AG08395 (cell line): ENCODE data around the gene PRKAB1.
A peak's percentile ranks its signal among the peaks of the same experiment; 100 is the strongest.

Experiments
- DNase-seq: peaks from one replicate; pipeline ENCODE4 v3.0.0; 2012; ENCODE audit warnings: mixed read lengths, low spot score

Gene PRKAB1

GRCh38 chr12:119664642-119665041 lies 3.3 kb upstream of the PRKAB1 start:
- DNase-seq: no peak

DNA sequence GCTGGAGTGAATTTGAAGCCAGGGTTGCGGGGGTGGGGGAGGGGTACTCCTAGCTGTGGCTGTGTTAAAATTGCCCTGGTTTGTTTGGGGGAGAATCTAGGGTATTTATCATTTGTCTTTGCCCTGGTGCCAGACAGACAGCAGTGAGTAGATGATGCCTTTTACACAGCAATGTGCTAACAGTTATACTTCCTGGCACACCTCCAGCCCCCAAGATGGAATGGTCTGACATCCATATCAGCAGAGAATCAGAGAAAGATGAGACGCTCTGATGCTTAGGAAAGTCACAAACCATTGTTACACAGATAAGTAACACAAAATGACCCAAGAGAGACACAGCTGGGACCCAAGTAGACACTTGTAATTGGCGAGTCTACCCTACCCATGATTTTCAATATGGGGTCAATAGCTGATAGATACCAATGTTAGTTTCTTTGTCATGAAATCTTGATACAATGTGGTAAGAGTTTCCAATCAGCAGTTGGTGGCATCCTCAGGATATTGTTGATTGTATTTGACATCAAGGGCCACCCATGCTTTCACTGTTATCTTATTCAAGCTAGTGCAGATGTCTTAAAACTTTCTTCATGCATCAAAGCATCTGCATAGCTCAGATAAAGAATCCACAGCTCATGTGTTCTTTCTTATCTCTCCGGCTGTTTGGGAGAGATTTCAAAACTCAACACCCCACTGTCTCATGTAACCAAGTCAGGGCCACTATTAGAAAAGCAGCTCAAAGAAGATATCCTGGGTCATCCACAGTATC lies 2.6 kb upstream of the PRKAB1 start:
- no peak for DNase-seq

DNA sequence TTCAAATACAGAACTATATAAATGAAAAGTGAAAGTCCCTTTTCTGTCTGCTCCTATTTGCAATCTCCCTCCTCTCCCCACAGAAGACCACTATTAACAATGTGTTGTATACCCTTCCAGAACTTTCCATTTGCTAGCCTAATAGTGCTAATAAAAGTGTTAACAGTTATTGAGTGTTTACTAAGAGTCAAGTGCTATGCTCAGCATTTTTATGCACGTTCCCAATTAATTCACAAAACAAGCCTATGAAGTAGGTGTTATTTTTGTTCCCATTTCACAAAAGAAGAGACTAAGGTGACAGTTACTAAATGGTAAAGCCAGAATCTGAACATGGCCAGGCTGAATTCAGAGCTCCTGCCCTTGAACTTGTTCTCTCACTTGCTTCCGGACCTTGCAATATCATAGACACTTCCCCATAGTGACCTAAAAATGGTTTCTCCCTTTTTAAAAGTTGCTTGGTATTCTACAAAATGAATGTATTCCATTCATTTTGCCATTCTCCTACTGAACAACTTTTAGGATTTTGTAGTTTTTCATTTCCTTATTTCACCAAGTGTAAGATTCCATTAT lies 1.6 kb upstream of the PRKAB1 start:
- DNase-seq: no peak

DNA sequence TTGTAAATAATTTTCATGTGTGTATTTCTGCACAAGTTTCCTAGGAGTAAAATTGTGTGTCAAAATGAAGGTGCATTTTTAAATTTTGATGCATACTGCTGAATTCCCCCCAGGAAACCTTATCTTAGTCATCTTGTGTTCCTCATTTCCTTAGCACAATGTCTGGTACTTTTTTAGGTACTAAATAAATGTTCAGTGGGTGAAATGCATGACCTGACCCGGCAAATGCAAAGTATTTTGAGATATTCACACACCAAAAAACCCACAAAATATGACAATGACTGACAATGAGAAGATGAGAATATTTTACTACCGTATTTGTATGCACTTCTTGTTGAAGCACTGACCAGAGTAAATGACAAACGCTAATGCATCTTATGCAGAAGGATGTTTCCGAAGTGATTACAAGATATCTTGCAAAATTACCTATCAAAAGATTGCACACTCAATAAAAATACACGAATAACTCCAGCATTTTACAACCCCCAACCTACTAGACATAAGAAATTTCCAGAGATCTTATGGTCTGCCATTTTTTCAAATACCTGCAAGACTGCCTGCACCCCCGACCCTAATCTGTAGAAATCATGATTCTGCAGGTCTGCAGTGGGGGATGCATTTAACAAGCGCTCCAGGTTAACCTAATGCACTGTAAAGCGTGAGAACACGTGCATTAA lies 895 bp upstream of the PRKAB1 start:
- DNase-seq: no peak

- no peak for DNase-seq
Measured at GRCh38 chr12:119668324-119668841, 450 bp downstream of the PRKAB1 start.

DNA sequence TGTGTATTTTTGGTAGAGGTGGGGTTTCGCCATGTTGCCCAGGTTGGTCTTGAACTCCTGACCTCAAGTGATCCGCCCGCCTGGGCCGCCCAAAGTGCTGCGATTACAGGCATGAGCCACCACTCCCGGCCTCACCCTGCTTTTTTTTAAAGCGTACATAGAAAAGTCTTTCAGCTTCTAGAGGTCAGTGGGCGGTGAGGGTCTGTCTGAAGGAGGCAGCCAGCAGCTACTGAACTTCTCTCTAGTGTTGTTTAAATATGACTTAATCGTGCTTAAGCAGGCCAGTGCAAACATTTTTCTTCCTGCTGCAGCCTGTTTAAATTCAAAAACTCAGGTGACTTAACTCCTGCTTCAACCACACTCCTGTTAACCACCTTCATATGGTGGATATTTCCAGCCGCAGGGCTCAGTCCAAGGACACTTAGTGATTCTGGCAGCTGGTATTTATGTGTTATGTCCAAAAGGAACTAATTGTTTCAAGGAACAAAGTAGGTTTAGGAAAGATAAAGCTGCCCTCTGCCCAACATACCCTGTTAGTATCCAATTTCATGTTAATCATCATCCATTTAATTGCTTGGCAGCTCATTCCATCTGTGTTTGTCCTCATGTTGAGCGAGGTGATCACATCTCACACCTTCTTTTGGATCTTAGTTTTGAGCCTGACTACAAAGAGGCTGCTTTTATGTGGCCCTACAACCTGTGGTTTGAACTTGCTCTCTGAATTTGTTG lies 2.0 kb downstream of the PRKAB1 start:
- DNase-seq: no peak

GRCh38 chr12:119671070-119671469 lies 3.1 kb downstream of the PRKAB1 start:
- DNase-seq: no peak

- DNase-seq: no peak
Measured at GRCh38 chr12:119672194-119672593, 4.3 kb downstream of the PRKAB1 start.

DNA sequence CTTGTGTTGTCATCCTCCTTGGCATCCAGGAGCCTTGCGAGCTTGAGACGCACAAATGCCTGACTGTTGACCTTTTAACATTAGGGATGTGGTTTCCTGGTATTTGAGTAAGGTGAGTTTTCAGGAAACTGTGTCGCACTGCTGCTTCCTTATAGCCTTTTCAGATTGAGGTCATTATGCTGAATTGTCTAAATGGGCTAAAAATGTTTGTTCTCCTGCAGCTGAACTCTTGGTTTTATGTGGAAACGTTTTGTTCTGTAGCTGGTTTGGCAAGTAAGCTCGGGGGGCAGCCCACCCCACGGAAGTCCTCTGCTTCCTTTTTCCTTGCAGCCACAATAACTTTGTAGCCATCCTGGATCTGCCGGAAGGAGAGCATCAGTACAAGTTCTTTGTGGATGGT lies 5.7 kb downstream of the PRKAB1 start:
- no peak for DNase-seq

DNA sequence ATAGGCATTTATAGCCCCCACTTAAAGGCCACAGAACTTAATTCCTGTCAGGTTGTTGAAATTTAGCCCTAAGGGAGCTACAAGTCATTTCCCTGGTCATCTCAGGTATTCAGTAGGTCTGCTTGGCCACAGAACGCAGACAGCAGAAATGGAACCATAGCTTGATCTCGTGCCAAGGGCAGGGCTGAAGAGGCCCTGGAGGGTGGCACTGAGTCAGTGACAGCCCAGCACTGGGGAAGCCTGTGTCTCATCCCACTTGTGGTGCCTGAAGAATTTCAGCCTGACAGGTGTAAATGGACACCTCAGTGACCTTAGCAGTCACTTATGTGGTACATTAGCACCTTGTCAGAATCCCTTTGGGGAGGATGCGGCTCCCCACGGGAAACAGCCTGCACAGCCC lies 6.6 kb downstream of the PRKAB1 start:
- DNase-seq: no peak

DNA sequence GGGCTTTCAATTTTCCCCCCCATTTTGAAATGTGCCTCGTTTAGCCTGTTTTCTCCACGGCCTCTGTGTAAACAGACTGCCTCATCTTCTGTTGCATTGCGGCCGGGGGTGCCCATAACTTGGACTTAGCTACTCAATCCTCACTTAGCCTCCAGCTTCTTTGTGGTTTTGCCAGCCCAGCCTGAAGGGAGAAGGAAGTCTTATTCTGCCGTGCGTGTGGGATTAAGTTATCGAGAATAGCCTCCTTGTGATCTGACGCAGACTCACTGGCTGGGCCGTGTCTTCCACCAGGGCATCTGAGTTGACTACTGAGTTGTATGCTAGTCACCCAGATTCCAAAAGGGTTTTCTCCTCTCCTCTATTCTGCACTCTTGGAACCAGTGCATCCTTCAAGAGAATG lies 8.1 kb downstream of the PRKAB1 start:
- no peak for DNase-seq

- no peak for DNase-seq
Measured at GRCh38 chr12:119676573-119676972, 8.6 kb downstream of the PRKAB1 start.

- DNase-seq: no peak
Measured at GRCh38 chr12:119678459-119678858, 10.5 kb downstream of the PRKAB1 start.

DNA sequence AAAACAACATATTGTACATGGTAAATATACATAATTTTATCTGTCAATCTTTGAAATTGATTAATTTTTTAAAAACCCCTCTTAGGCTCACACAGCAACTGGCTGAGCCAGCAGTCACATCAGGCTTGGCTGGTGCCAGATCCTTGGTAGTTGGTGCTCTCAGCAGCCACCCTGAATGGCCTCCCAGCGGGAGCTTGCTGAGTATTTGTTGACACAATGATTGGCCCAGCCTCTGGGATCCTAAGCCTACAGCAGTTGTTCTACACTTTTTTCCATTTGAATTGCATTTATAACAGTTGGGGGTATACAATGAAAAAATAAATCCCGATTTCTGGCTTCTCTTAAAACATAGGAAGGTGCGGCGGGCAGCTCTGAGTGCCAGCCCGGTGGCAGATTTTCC lies 11.1 kb downstream of the PRKAB1 start:
- DNase-seq: no peak

DNA sequence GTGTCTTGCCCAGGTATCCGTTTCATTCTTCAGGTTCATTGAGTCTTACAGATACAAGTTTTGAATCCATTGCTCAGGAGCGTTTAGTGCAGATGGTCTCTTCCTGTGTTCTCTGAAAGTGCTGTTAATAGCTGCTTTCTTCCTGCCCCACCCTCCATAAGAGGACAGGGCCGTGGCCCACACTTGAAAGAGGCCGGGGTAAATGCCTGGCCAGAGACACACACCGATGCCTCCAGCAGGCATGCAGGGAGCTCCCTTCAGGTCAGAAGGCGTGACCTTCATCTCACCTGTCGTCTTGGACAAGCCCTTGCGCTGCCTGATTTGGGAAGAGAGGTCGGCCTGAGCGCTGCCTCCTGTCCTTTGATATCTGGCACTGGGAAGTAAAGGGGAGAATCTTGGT lies 11.6 kb downstream of the PRKAB1 start:
- DNase-seq: no peak

GRCh38 chr12:119681111-119681510 lies 13.2 kb downstream of the PRKAB1 start:
- no peak for DNase-seq

DNA sequence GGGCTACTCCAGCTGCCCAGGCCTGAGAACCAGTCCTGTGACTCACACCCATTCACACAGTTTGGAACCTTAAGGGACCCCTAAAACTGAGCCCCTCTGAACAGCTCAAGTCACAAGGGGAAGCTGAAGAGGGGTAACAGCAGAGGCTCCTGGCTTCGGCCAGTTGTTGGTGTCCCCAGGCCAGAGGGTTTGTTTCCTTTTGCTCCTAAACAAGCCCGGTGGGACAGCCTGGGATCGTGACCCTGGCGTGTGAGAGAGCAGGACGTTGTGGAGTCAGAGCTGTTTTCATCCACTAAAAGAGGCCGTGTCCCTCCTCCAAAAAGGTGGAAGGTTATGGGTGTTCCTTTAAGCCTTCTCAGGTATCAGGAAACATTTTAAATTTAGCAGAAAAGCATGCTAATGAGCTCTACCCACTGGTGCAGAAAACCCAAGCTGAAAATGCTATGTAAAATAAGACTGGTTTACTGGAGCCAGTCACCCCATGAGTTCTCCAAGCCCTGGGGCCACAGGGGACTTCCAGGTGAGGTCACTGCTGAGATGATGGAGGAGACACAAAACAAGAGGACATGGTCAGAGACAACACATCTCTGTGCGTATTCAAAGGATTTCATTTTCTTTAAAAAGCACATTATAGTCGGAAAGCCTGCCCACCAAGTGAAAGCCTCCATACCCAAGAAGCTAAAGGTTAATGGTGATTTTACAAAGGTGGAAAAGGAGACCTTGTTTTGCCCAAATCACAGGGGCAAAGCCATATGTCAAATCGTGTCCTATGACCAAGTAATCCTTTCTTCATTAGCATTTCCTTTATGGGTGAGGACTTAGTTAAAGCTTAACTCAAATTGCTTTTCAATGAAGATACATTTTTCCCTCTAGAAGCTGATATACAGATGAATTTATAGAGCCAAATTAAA lies 14.1 kb downstream of the PRKAB1 start:
- no peak for DNase-seq

GRCh38 chr12:119682639-119683252 lies 14.8 kb downstream of the PRKAB1 start:
- DNase-seq: no peak

DNA sequence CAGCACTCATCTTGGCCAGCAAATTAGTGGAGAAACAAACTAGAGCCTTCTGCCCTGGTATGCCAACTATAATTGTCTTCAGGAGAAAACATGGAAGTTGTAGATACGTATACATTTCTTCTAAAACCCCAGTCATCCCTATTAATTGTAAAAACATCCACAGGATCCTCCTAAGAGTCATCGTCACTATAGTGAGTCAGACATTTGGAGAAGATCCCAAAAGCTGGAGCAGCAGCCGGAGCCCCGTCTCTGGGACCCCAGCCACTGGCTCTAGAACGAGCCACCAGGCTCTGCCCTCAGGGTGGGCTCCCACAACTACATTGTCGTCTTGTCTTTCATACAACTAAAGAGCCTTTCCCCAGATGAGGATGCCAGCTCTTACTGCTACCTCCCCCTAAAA lies 15.5 kb downstream of the PRKAB1 start:
- DNase-seq: peak; percentile 30

DNA sequence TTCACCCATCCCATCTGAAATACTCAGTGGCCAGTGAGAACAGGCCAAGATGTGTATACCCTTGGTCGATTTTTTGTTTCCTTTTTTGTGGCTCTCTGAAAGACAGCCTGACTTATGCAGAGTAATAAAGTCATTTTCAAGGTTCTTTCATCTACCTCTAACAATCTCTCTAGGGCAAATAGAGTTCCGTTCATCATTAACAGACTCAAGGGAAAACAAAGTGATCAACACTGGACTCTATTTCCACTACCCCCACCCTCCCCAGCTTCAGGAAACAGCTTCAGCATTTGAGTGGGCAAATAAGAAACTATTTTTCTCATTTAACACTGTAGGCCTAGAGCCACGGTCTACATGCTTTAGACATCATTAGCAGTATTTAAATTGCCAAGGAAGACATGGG lies 15.9 kb downstream of the PRKAB1 start:
- no peak for DNase-seq
